Measurements from ENCODE around the gene INSL3.
"Not testable (repeated sequence)": the region's sequence is repeated elsewhere in the genome, so short reads cannot be mapped to it uniquely, and the experiment has no call there.

The INSL3 gene

DNA sequence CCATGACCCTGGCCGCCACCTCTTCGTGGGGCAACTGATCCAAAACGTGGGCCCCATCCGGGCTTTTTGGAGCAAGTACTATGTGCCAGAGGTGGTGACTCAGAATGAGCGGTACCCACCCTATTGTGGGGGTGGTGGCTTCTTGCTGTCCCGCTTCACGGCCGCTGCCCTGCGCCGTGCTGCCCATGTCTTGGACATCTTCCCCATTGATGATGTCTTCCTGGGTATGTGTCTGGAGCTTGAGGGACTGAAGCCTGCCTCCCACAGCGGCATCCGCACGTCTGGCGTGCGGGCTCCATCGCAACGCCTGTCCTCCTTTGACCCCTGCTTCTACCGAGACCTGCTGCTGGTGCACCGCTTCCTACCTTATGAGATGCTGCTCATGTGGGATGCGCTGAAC, 9.6 kb downstream of the INSL3 start:
- DNase-seq, result no peak

DNA sequence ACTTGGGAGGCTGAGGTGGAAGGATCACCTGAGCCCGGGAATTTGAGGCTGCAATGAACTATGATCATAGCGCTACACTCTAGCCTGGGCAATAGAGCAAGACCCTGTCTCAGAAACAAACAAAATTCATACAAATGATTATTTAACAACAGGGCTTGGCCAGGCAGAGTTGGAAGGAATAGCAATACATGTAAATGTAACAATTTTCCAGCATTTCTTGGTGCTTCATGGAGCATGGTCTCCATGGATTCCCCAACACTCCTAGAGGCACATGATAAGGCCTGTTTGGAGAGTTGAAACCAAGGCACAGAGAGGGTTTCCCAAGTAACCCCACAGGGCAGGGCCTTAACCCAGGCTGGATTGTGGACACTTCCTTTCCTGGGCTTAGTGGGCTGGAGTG, 10.2 kb downstream of the INSL3 start:
- DNase-seq, result no peak

DNA sequence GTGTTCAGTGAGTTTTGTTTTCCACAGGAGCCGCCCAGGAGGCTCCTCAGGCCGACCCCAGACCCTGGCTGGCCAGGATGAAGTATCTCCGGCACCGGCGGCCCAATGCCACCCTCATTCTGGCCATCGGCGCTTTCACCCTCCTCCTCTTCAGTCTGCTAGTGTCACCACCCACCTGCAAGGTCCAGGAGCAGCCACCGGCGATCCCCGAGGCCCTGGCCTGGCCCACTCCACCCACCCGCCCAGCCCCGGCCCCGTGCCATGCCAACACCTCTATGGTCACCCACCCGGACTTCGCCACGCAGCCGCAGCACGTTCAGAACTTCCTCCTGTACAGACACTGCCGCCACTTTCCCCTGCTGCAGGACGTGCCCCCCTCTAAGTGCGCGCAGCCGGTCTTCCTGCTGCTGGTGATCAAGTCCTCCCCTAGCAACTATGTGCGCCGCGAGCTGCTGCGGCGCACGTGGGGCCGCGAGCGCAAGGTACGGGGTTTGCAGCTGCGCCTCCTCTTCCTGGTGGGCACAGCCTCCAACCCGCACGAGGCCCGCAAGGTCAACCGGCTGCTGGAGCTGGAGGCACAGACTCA, 13.5 kb downstream of the INSL3 start:
- DNase-seq, result no peak

DNA sequence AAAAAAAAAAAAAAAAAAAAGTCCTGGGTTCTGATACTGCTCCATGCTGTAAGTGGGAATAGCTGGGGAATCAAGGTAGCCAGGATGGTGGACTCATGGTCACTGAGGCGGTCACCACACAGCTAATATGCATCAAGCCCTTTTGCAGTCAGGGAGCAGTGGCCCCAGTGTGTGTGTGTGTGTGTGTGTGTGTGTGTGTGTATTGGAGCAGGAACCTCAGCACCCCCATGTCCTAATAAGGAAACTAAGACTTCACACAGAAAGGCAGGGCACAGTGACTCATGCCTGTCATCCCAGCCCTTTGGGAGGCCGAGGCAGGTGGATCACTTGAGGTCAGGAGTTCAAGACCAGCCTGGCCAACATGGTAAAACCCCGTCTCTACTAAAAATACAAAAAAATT, 14.4 kb downstream of the INSL3 start:
- DNase-seq, result peak; percentile 71

DNA sequence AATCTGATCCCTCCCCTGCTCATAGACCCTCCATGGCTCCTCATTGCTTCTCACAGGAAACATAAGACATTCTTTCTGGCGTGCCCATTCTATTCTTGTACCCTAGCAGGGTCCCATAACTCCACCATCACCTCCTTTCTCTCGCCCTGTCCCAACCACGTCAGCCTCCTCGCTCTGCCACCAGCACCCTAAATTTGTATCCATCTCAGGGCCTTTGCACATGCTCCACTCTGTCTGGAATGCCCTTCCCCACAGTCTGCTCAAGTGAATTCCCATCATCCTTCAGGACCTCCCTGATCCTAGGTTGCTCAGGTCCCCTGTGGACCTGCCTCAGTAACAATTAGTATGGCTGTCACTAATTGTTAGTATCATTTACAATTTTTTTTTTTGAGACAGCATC, 15.9 kb downstream of the INSL3 start:
- DNase-seq, result no peak

DNA sequence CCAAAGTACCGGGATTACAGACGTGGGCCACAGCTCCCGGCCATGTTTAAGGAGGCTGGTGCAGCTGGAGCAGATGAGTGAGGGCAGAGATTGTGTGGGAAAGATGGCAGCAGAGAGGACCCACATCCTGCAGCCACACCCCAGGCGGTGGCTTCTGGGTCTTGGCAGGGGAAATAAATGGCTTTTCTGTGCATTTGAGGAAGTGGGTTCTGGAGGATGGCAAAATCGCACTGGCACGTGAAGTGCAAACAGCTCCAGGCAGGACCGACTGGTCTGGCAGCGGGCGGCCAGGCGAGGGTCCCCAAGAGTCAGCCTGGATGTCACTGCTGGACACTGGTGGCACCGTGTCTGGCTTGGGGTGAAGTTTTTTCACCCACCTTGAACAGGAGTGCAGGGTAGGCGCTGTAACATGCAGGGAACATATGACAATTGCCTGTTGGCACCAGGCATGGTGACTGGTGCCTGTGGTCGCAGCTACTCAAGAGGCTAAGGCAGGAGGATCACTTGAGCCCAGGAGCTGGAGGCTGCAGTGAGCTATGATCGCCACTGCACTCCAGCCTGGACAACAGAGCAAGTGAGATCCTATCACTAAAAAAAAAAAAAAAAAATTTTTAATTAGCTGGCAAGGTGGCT, 17.9 kb downstream of the INSL3 start:
- DNase-seq, result peak; percentile 89

DNA sequence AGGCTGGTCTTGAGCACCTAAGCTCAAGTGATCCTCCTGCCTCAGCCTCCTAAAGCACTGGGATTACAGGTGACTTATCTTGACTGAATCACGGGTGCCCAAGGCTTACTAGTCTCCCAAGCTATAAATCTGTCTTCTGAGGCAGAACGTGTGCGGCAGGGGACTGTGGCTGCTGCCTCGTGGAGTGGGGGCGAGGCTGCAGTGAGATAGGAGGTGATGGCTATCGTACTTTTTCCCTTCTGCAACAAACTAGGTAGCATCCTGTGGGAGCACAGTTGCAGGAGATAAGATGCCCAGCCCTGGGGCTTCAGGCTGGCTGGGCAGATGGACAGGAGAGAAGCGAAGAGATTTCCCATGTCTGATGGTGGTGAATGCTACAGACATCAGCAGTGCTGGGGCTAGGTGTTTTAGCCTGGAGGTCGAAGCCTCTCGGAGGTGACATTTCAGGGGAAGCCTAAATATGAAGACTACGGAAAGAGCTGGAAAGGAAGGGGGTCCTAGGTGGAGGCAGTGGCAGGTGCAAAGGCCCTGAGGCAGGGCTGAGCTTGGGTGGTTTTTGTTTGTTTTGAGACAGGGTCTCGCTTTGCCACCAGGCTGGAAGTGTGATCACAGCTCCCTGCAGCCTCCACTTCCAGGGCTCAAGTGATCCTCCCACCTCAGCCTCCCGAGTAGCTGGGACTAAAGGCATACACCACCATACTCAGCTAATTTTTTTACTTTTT, 19.0 kb downstream of the INSL3 start:
- no peak for DNase-seq

DNA sequence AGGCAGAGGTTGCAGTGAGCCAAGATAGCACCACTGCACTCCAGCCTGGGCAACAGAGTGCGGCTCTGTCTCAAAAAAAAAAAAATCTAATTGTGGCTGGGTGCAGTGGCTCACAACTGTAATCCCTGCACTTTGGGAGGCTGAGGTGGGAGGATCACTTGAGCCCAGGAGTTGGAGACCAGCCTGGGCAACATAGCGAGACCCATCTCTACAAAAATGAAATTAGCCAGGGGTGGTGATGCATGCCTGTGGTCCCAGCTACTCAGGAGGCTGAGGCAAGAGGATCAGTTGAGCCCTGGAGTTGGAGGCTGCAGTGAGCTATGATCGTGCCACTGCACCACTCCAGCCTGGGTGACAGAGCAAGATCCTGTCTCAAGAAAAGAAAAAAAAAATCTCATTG, 22.7 kb downstream of the INSL3 start:
- DNase-seq, result not testable (repeated sequence)

DNA sequence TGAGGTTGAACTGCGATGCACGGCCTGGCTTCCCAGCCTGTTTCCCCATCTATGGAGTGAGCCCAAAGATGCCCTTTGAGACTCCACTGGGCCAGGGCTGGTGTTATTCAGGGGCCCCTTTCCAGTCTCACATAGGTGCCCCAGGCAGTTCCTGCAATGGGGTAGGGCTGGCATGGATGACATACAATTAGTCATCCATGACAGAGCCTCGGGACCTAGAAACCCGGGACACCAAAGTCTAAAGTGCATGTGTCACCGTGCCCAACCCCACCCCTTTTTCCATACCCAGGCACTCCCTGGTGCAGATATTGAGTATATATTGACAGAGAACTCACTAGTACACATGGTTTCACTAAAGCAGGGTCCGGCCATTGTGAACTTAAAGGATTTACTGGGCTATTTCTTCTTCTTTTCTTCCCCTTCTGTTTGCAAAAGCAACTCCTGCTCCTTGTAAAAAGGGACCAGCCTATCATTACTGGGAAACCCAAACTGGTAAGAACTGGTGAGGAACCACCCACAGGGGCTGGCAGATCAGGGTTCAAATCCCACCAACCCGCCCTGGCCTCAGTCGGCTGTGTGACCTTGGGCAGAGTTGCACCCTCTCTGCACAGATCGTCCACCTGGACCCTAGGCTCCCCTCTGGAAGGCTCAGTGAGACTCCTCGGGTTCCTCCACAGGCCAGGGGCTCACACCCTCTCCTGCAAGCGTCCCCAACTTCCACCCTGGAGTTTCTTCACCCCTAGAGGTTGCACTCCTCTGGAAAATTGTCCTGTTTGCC, 23.7 kb downstream of the INSL3 start:
- peak; percentile 28 for DNase-seq

DNA sequence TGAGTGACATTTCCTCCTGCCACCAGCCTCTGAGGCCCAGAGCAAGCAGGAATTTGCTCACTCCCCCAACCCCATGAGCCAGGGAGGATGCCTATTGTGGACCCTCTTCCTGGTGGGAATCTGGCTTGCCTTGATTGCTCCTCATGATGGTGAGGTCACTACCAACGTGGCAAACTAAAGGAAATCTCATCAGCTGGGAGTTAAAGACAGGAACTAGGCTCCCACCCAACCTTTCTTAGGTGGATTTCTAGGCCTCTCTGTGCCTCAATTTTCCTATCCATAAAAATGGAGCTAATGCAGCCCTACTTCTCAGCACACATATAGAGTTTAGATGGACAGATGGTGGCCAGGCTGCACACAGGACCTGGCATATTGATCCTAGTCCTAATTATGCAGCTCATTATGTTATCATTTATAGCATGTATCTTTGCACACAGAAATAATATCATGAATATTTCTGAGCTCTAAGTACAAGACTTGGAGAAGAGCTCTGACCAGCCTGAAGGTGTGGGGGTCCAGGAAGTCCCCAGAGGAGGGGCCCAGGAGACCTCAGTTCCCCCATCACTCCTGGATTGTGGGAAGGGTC, 24.4 kb downstream of the INSL3 start:
- DNase-seq, result no peak

DNA sequence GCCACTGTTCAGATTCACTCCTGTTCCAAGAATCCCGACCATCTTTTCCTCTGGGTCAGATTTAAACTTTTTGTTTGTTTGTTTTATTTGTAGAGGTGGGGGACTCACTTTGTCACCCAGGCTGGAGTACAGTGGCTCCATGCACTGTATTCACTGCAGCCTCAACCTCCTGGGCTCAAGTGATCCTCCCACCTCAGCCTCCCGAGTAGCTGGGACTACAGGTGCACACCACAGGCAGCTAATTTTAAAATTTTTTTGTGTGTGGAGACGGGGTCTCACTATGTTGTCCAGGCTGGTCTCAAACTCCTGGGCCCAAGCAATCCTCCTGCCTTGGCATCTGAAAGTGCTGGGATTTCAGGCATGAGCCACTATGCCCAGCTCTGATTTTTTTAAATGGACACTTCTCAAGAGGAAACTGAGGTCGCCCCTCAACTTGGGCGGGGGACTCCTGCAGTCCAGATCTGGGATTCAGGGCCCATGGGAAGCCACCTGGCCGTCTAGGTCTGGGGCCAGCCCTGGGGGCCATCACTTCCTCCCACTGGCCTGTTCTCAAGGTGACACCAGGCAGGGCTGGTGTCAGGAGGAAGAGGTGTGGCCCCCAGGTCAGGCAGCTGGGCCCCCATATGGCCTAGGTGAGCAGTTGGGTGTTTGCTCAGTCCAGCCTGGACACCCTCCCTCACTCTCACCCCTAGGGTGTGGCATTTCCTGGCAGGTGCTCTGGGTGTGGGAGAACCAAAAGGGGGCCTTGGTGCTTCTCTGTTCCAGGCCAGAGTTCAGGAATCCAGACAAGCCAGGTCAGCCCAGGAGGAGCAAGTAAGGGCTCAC, 25.1 kb downstream of the INSL3 start:
- no peak for DNase-seq

DNA sequence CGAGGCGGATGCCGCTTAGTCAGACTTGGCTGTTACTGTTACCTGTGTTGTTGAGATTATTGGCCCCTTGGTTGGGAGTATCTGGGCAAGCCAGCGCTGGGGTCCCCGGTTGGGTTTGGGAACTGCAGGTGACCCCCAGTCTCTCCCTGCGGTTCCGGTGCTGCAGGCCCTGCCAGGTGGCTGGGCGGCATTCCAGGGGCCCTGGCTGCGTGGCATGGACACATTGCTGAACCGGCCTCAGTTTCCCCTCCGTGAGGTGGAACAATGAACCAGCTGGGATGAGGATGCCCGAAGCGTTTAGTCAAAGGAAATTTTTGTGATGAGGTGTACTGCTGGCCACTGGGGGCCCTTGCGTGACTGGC, 25.8 kb downstream of the INSL3 start:
- no peak for DNase-seq

DNA sequence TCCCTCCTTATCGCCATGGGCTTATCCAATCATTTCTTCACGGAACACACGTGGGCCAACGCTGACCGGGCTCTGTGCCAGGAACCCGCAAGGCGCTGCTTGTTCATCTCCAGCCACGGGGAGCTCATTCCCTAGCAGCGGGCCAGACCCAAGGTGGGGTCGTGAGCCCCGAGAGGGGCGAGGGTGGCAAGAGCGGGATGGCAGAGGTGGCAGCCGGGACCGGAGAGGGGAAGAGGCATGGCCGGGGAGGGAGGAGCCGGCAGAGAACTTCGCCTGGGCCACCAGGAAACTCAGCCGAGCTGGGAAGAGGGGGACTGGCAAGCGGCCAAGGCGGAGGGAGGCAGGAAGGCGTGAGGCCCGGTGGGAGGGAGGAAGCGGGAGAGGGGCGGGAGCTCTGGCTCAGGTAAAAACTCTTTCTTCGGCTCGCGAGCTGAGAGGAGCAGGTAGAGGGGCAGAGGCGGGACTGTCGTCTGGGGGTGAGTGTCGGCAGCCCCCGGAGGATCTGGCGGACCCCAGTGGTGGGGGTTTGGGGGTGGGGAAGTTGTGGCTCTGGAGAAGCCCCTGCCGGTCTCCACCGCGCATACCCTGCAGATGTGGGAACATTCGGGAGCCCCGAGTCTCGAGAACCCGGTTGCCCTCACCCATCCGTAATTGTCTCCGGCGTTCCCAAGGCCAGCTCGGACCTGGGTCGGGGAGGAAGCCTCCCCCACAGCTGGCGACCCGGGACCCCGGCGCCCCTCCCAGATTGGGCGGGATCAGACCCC, 26.4 kb downstream of the INSL3 start, which contains the start of gene B3GNT3:
Gene B3GNT3 (plus strand): TSS at position 408 of the 764 bp plus-strand sequence. CDS start 12,670 bp downstream, outside the sequence.
- DNase-seq, result no peak

DNA sequence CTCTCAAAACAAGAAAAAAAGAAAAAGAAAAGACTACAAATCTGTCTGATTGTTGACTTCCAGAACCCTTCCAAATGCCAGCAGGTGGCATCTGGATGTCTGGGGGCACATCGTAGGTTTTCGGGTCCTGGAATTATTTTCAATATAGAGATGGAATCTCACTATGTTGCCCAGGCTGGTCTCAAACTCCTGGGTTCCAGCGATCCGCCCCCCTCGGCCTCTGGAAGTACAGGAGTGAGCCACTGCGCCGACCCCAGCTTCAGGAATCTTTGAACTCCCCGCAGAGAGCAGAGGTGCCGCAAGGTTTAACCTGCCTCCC, 26.9 kb downstream of the INSL3 start:
- no peak for DNase-seq

DNA sequence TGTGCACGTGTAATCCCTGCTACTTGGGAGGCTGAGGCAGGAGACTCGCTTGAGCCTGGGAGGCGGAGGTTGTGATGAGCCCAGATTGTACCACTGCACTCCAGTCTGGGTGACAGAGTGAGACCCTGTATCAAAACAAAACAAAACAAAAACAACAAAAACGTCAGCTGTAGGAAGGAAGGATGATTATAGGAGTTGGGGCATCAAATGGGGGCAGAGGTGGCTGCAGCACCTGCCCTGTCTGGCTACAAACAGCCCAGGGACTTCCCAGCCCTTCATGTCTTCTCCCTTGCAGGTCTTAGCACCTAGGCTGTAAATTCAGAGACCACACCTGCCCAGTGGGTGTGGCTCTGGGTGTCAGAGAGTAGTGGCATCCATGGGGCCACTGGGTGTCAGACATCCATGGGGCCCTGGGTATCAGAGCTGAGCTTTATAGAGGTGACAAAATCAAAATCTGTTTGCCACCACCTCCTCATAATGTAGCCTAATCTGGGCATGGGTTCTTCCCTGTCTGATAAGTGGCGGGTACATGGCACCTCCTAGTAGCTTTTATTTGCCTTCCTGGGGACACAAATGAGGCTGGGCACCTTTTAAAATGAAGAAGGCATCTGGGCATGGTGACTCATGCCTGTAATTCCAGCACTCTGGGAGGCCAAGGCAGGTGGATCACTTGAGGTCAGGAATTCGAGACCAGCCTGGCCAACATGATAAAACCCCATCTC, 31.1 kb downstream of the INSL3 start:
- no peak for DNase-seq

DNA sequence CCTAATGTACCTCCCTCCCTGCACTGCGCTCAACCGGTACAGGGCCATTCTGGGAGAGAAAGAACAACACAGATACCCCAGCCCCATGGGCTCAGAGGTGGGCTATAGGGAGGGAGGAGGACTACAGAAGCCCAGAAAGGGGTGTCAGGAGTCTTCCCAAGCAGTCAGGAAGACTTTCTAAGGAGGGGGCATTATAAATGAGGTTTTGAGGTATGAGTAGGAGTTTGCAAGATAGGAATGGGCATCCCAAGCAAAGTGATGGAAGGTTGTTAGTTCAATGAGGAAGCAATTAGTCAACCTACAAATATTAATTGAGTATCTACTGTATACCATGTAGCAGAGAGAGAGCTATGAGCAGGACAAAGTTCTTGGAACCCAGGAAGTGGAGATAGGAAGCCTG, 32.7 kb downstream of the INSL3 start:
- DNase-seq, result no peak

DNA sequence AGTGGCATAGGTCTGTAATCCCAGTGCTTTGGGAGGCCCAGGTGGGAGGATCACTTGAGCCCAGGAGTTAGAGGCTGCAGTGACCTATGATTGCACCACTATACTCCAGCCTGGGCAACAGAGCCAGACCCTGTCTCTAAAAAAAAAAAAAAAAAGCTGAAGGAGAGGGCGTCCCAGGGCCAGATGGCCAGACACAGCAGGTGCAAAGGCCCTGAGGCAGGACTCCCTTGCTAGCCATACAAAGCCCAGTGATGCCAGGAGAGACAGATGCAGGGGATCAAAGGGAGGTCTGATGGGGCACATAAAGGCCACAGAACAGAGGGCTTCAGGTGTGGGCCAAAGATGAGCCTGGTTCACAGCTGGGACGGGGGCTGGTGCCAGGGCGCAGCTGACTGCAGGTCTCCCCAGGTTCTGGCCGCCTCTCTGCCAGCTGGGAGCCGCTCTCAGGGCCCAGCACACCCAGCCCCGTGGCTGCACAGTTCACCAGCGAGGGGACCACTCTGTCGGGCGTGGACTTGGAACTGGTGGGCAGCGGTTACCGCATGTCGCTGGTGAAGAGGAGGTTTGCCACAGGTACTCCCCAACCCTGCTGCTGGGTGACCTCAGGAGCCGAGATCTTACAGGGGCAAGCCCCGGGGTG, 33.9 kb downstream of the INSL3 start:
- no peak for DNase-seq

DNA sequence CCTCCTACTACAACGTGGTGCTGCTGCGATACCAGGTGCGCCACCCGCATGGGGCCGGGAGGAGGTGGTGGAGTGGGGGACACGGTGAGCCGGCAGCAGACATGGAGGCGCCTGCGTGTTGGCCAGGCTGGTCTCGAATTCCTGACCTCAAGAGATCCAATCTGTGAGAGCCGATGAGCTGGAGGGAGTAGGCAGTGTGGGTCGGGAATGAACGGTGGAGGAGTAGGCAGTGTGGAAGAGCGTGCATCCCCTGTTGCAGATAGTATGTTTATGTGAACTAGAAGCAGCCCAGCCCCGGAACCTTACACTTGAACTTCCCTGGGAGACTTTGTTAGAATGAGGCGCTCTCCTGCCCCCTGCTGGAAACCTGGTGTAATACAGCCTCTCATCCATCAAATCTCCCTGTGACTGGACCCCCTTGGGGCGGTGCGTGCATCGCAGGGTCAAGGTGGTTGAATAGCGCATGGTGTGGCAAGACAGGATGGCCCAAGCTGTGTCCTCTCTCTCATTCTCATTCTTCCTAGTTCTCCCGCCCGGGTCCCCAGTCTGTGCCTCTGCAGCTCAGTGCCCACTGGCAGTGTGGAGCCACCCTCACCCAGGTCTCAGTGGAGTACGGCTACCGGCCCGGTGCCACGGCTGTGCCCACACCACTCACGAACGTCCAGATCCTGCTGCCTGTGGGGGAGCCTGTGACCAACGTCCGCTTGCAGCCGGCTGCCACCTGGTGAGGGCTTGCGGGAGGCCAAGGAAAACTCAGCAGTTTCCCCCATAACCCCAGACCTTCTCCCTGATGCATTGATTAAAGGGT, 36.9 kb downstream of the INSL3 start:
- DNase-seq, result peak; percentile 68

DNA sequence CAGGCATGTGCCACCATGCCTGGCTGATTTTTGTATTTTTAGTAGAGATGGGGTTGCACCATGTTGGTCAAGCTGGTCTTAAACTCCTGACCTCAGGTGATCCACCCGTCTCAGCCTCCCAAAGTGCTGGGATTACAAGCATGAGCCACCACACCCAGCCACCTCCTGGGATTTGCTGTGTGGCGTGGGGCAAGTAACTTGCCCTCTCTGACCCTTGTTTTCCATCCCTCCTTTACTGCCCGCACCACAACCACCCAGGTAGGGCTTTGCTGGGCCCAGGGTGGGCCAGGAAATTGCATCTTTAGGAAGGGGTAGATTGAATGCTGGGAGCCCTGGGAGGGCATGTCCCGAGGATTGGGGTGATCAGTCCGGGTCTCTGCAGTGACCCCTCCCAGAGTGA, 37.6 kb downstream of the INSL3 start:
- DNase-seq, result not testable (repeated sequence)

DNA sequence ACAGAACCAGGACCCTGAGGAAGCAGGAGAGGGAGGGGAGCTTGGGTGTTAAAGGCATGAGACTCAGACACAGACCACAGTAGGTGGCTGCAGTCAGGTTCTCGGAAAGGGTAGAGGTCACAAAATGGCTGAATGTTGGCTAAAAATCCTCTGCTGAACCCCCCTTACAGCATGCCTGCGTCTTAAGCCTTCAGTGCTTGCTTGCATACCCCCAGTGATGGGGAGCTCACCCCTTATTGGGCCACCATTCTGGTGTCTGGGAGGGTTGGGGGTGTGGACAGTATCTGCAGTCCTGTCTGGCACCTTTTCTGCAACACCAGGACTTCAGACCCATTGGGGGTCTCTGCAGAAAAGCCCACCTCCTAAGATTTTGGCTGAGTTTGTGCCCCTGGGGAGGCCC, 40.5 kb downstream of the INSL3 start:
- DNase-seq, result no peak

Measured in MV-4-11 (cell line).